H9 (cell line): Measurements from ENCODE around the gene ARHGEF17. TPM values are rescaled to one million over a fixed set of nuclear protein-coding genes. Genes with fewer than 3 reads are reported as not detected.
A peak's percentile ranks its signal among the peaks of the same experiment; 100 is the strongest.

ENCODE experiments used
- DNase-seq: peaks from one replicate; pipeline ENCODE4 v3.0.0-alpha.2; 2017
- H2AFZ ChIP-seq: one replicate; pipeline ENCODE4 v1.6.1; 2013; ENCODE audit warnings: mild to moderate bottlenecking, low read length, control low read depth, moderate library complexity
- H2AK5ac ChIP-seq: 2 replicates; pipeline ENCODE4 v1.6.1; 2013; ENCODE audit warnings: low read length, control low read depth, mixed read lengths; ENCODE audit not compliant: insufficient read length
- H2BK120ac ChIP-seq: one replicate; pipeline ENCODE4 v1.6.1; 2013; ENCODE audit warnings: low read depth, mild to moderate bottlenecking, low read length, control low read depth, inconsistent platforms; ENCODE audit not compliant: poor library complexity, severe bottlenecking
- H2BK12ac ChIP-seq: 2 replicates; pipeline ENCODE4 v1.6.1; 2013; ENCODE audit warnings: low read length, control low read depth, mixed read lengths, low read depth; ENCODE audit not compliant: insufficient read length
- H2BK15ac ChIP-seq: 2 replicates; pipeline ENCODE4 v1.6.1; 2013; ENCODE audit warnings: low read depth, low read length, control low read depth
- H2BK20ac ChIP-seq: one replicate; pipeline ENCODE4 v1.6.1; 2013; ENCODE audit warnings: low read depth, mild to moderate bottlenecking, low read length, control low read depth, inconsistent platforms; ENCODE audit not compliant: poor library complexity, severe bottlenecking
- H2BK5ac ChIP-seq: 2 replicates; pipeline ENCODE4 v1.6.1; 2013; ENCODE audit warnings: low read length, control low read depth, mixed read lengths; ENCODE audit not compliant: insufficient read length
- H3K14ac ChIP-seq: 2 replicates; pipeline ENCODE4 v1.6.1; 2013; ENCODE audit warnings: low read length, control low read depth; ENCODE audit not compliant: insufficient read depth
- H3K18ac ChIP-seq: 2 replicates; pipeline ENCODE4 v1.6.1; 2013; ENCODE audit warnings: low read depth, mild to moderate bottlenecking, mixed read lengths, low read length, control low read depth; ENCODE audit not compliant: insufficient read length
- H3K23ac ChIP-seq: 2 replicates; pipeline ENCODE4 v1.6.1; 2013; ENCODE audit warnings: low read length, control low read depth, mixed read lengths, low read depth; ENCODE audit not compliant: insufficient read length
- H3K23me2 ChIP-seq: 2 replicates; pipeline ENCODE4 v1.6.1; 2013; ENCODE audit warnings: low read depth, mild to moderate bottlenecking, mixed read lengths, low read length, control low read depth; ENCODE audit not compliant: insufficient read length, poor library complexity, severe bottlenecking
- H3K27ac ChIP-seq: 2 replicates; pipeline ENCODE4 v1.5.1; 2013; ENCODE audit warnings: low read length, control low read depth, mixed read lengths, low read depth; ENCODE audit not compliant: insufficient read length
- H3K27me3 ChIP-seq: 2 replicates; pipeline ENCODE4 v1.6.1; 2013; ENCODE audit warnings: low read length, control low read depth, inconsistent platforms; ENCODE audit not compliant: insufficient read depth
- H3K4ac ChIP-seq: 2 replicates; pipeline ENCODE4 v1.6.1; 2013; ENCODE audit warnings: low read depth, mild to moderate bottlenecking, control low read depth, inconsistent platforms, low read length, moderate library complexity
- H3K4me1 ChIP-seq: 2 replicates; pipeline ENCODE4 v1.6.1; 2013; ENCODE audit warnings: low read length, control low read depth, inconsistent platforms; ENCODE audit not compliant: insufficient read depth
- H3K4me2 ChIP-seq: 2 replicates; pipeline ENCODE4 v1.6.1; 2013; ENCODE audit warnings: low read length, control low read depth, mixed read lengths; ENCODE audit not compliant: insufficient read length, insufficient read depth
- H3K56ac ChIP-seq: 2 replicates; pipeline ENCODE4 v1.6.1; 2013; ENCODE audit warnings: low read depth, mild to moderate bottlenecking, mixed read lengths, low read length, control low read depth; ENCODE audit not compliant: insufficient read length
- H3K79me1 ChIP-seq: 2 replicates; pipeline ENCODE4 v1.6.1; 2013; ENCODE audit warnings: low read depth, mild to moderate bottlenecking, moderate library complexity, low read length, control low read depth, inconsistent platforms; ENCODE audit not compliant: insufficient read depth, poor library complexity, severe bottlenecking
- H3K79me2 ChIP-seq: 2 replicates; pipeline ENCODE4 v1.6.1; 2013; ENCODE audit warnings: low read length, control low read depth, inconsistent platforms; ENCODE audit not compliant: insufficient read depth
- H3K9ac ChIP-seq: 2 replicates; pipeline ENCODE4 v1.6.1; 2013; ENCODE audit warnings: low read length, control low read depth, mixed read lengths; ENCODE audit not compliant: insufficient read length; ENCODE audit errors: extremely low read depth
- H3K9me3 ChIP-seq: one replicate; pipeline ENCODE4 v1.6.1; 2013; ENCODE audit warnings: low read depth, low read length, inconsistent platforms; ENCODE audit not compliant: control insufficient read depth
- H3T11ph ChIP-seq: one replicate; pipeline ENCODE4 v1.6.1; 2013; ENCODE audit warnings: mild to moderate bottlenecking, low read length, control low read depth, inconsistent platforms
- H4K20me1 ChIP-seq: one replicate; pipeline ENCODE4 v1.6.1; 2013; ENCODE audit not compliant: control insufficient read depth, insufficient read length, insufficient read depth
- H4K5ac ChIP-seq: 2 replicates; pipeline ENCODE4 v1.6.1; 2013; ENCODE audit warnings: low read depth, mild to moderate bottlenecking, mixed read lengths, low read length, control low read depth; ENCODE audit not compliant: insufficient read length
- H4K8ac ChIP-seq: replicated peaks from 2 replicates; pipeline ENCODE4 v1.6.1; 2013; ENCODE audit warnings: low read length, control low read depth, mixed read lengths, low read depth; ENCODE audit not compliant: insufficient read length
- H4K91ac ChIP-seq: 2 replicates; pipeline ENCODE4 v1.6.1; 2013; ENCODE audit warnings: low read depth, mild to moderate bottlenecking, moderate library complexity, mixed read lengths, low read length, control low read depth; ENCODE audit not compliant: insufficient read length
- H3K27ac Mint-ChIP-seq, 3 experiments: 2 replicates in 2 of 3; 3 replicates in 1 of 3; pipeline ENCODE4 v1.8.0; 2020 to 2021; ENCODE audit warnings: mixed read lengths in 3 of 3, mild to moderate bottlenecking in 1 of 3, moderate library complexity in 1 of 3
- H3K27me3 Mint-ChIP-seq: 2 replicates; pipeline ENCODE4 v1.8.0; 2021; ENCODE audit warnings: low read depth, mild to moderate bottlenecking, moderate library complexity, mixed read lengths
- H3K36me3 Mint-ChIP-seq, 3 experiments: 2 replicates in 2 of 3; 3 replicates in 1 of 3; pipeline ENCODE4 v1.8.0; 2020 to 2021; ENCODE audit warnings: low read depth in 3 of 3, mixed read lengths in 3 of 3; ENCODE audit not compliant: insufficient read depth in 1 of 3
- H3K4me1 Mint-ChIP-seq, 2 experiments: 2 replicates each; pipeline ENCODE4 v1.8.0; 2020; ENCODE audit warnings: mixed read lengths in 2 of 2
- H3K4me3 Mint-ChIP-seq, 2 experiments: 2 replicates in 1 of 2; 3 replicates in 1 of 2; pipeline ENCODE4 v1.8.0; 2020 to 2021; ENCODE audit warnings: mild to moderate bottlenecking in 2 of 2, mixed read lengths in 2 of 2, moderate library complexity in 1 of 2
- H3K9me3 Mint-ChIP-seq, 2 experiments: 2 replicates in 1 of 2; 3 replicates in 1 of 2; pipeline ENCODE4 v1.8.0; 2020; ENCODE audit warnings: mild to moderate bottlenecking in 2 of 2, mixed read lengths in 2 of 2, moderate library complexity in 1 of 2
- WGBS: extraction: QIAGEN DNeasy Blood & Tissue Kit; methylation state at CpG from one replicate; pipeline ENCODE4 v1.1.7; 2013; ENCODE audit warnings: missing lambda C conversion rate, low lambda C conversion rate, mixed read lengths; ENCODE audit not compliant: insufficient read length; ENCODE audit errors: extremely low coverage; 5-methylcytosine and 5-hydroxymethylcytosine counted together
- total RNA-seq: library from RNA; stranded (reverse); gene quantifications from 2 replicates; pipeline ENCODE4 v1.2.1, GENCODE V29; 2021
- TF ChIP-seq, protein P1 (sequence below): fragments of 200-600 bp; sonication (generic); conservative IDR thresholded peaks from 3 replicates; pipeline ENCODE4 v1.8.0; 2021; ENCODE audit warnings: antibody characterized with exemption, mild to moderate bottlenecking

The ARHGEF17 gene
- total RNA-seq, 1 experiment from 2014 or later: 7.4 TPM

DNA sequence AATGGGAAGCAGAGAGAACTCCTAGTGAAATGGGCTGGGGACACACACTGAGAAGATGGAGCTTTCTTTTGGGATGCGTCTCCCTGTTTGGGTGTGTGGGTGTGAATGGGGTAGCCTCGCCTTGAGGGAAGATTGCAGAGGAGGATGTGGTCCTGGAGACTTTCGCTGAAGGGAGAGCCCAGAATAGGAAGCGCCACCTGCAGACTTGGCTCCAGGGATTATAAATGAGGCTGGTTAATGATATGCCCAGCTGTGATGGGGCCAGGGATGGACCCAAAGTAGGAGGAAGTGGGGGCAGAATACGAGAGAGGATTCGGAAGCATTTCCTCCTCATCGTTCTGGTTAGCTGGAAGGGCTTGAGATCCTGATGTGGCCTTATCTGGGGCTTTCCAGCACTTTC is 81.8 kb downstream of the ARHGEF17 start:
- TF ChIP-seq, protein P1, sequence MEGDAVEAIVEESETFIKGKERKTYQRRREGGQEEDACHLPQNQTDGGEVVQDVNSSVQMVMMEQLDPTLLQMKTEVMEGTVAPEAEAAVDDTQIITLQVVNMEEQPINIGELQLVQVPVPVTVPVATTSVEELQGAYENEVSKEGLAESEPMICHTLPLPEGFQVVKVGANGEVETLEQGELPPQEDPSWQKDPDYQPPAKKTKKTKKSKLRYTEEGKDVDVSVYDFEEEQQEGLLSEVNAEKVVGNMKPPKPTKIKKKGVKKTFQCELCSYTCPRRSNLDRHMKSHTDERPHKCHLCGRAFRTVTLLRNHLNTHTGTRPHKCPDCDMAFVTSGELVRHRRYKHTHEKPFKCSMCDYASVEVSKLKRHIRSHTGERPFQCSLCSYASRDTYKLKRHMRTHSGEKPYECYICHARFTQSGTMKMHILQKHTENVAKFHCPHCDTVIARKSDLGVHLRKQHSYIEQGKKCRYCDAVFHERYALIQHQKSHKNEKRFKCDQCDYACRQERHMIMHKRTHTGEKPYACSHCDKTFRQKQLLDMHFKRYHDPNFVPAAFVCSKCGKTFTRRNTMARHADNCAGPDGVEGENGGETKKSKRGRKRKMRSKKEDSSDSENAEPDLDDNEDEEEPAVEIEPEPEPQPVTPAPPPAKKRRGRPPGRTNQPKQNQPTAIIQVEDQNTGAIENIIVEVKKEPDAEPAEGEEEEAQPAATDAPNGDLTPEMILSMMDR: no peak
- H2BK120ac ChIP-seq: no peak overlapping the region
- no peaks in the 10 kb centered on the region for H3K4me1 ChIP-seq
- no peak overlapping the region for H3K4me2 ChIP-seq
- no peak overlapping the region for H2AFZ ChIP-seq
- H3K27me3 Mint-ChIP-seq: no peaks in the 10 kb centered on the region; the same call in 1 of the 2 replicates
- no peak overlapping the region for H3T11ph ChIP-seq
- no peak overlapping the region for H3K14ac ChIP-seq
- H3K79me1 ChIP-seq: no peaks in the 10 kb centered on the region
- H4K20me1 ChIP-seq: no peaks in the 10 kb centered on the region
- H4K8ac ChIP-seq: no peak overlapping the region
- H3K4ac ChIP-seq: no peak overlapping the region
- no peak overlapping the region for H2BK5ac ChIP-seq
- peak overlapping the region in 1 of 3 experiments; percentile 13; a peak in 2 of 7 replicates for H3K27ac Mint-ChIP-seq
- no peak overlapping the region for H2AK5ac ChIP-seq
- DNase-seq: no peak
- H3K9me3 Mint-ChIP-seq: no peaks in the 10 kb centered on the region
- no peak overlapping the region for H3K18ac ChIP-seq
- no peaks in the 10 kb centered on the region for H3K27me3 ChIP-seq
- H3K23ac ChIP-seq: no peak overlapping the region
- no peak overlapping the region for H2BK20ac ChIP-seq
- H3K36me3 Mint-ChIP-seq: peaks cover 0 to 2% (median 0%) of the 10 kb centered on the region in 3 experiments; a peak in 2 of 7 replicates
- no peak overlapping the region for H3K56ac ChIP-seq
- no peaks in the 10 kb centered on the region for H3K79me2 ChIP-seq
- peaks cover 21 to 31% of the 10 kb centered on the region in 2 experiments for H3K4me1 Mint-ChIP-seq
- H4K91ac ChIP-seq: no peak overlapping the region
- H3K9ac ChIP-seq: no peak overlapping the region
- no peak overlapping the region for H4K5ac ChIP-seq
- H2BK12ac ChIP-seq: no peak overlapping the region
- no peak overlapping the region for H2BK15ac ChIP-seq
- WGBS: no CpG with 5 or more reads among the region's 7 CpGs
- no peak overlapping the region for H3K4me3 Mint-ChIP-seq
- H3K23me2 ChIP-seq: no peaks in the 10 kb centered on the region
- no peak overlapping the region for H3K27ac ChIP-seq
- no peaks in the 10 kb centered on the region for H3K9me3 ChIP-seq
